Epithelial cell of esophagus (primary cell): ENCODE measurements around the gene CRABP2.

Experiments used
- DNase-seq: peaks from one replicate; pipeline ENCODE4 v3.0.0; 2010; ENCODE audit warnings: low read depth
- H3K4me3 ChIP-seq: 2 replicates; pipeline ENCODE4 v1.5.1; 2011; ENCODE audit warnings: mild to moderate bottlenecking, low read length, control low read depth
- TF ChIP-seq, protein P1 (sequence below): IDR thresholded peaks from 2 replicates; pipeline ENCODE4 v1.5.1; 2011; ENCODE audit warnings: low read depth, mild to moderate bottlenecking, low read length, control low read depth, inconsistent platforms; ENCODE audit not compliant: insufficient read depth; ENCODE audit errors: missing control alignments

The CRABP2 gene

DNA sequence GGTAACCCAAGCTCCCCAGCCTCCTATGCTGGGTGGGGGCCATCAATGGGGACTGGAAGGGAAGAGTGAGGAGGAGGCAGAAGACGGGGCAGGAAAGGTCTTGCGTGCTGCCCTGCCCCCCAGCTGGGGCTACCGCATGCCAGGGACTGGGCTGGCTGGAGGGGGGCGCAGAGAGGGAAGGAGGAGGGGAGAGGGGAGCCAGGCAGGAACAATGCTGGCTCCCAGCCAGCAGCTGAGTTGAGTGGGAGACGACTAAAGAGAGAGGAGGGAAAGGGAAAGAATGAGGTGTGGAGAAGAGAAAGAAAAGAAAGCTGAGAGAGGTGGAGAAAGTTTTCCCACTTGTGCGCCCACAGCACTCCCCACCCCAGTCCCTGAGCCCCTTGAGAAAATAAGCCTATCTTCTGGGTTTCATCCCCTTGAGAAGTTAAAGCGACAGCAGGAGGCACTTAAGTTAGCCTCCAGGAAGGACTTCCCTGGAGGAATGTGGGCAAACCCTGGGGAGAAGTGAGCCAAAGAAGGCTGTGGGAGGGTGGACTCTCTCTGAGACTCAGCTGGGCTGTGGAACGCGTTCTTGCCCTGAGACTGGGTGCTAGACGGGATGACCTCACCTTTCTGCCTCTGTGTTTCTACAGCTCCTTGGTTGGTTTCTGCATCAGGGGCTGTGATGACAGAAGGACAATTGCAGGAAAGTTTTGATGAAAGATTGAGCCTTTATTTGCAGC lies 15.3 kb downstream of the CRABP2 start:
- TF ChIP-seq, protein P1, sequence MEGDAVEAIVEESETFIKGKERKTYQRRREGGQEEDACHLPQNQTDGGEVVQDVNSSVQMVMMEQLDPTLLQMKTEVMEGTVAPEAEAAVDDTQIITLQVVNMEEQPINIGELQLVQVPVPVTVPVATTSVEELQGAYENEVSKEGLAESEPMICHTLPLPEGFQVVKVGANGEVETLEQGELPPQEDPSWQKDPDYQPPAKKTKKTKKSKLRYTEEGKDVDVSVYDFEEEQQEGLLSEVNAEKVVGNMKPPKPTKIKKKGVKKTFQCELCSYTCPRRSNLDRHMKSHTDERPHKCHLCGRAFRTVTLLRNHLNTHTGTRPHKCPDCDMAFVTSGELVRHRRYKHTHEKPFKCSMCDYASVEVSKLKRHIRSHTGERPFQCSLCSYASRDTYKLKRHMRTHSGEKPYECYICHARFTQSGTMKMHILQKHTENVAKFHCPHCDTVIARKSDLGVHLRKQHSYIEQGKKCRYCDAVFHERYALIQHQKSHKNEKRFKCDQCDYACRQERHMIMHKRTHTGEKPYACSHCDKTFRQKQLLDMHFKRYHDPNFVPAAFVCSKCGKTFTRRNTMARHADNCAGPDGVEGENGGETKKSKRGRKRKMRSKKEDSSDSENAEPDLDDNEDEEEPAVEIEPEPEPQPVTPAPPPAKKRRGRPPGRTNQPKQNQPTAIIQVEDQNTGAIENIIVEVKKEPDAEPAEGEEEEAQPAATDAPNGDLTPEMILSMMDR = no peak
- peak overlapping the region; percentile 42 for H3K4me3 ChIP-seq
- DNase-seq = peak; percentile 85

DNA sequence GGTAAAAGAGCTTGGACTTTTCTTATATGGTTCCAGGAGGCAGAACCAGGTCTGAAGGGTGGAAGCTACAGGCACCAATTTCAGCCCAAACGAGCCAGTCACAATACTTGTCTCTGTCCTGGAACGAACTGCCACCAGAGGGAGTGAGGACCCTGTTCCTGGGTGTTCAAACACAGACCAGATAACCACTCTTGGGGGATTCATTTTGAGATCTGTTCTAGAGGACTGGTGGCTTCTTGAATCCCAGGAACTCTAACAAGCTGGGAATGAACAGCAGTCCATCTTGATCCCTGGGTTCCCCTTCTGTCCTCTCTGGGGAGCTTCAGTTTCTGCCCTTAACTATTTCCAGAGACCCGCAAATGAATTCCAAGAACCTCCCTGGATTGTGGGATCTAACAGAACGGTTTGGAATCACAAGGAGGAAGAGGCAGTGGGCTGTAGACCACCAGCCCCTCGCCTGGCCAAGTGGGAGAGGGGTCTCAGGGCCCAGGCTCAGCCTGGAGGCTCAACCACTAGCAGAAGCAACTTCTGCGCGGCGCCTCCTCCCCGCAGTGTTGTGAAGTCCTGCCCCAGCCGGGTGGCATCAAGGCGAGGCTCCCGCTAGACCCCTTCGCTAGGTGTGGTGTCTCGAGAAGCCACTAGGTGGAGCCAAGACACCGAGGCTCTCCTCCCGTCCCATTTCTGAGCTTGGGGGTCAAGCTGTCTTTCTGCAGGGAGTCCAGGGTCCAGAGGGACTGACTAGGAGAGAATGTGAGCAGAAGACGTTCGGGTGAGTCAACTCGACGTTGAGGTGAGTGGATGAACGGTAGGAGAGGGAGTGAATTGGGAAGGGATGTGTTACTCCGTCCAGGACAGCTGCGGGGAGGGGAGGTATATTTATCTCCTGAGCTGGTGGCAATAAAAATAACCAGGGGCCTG lies 16.1 kb downstream of the CRABP2 start:
- DNase-seq = peak; percentile 81
- TF ChIP-seq, protein P1 = peak; percentile 94
- peak overlapping the region; percentile 42 for H3K4me3 ChIP-seq

DNA sequence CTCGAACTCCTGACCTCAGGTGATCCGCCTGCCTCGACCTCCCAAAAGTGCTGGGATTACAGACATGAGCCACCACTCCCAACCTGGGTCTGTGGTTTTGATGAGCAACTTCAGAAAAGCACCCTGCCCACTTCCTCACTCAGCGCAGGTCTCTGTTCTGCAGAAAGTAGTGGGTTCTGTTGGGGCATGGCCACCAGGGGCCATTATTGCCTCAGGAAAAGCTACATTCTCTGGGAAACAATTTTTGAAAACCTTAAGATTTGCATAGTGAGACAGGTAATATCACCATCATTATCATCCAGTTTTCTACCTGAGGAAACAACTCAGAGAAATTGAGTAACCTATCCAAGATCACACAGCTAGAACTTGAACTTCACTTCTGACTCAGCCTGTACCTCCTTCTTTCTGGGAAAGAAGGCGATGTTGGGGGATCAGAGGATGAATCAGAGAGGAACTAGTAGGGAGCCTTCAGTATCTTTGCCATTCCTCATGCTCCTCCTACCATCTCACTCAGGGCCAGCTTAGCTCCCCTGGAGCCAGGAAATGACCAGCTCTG lies 21.1 kb downstream of the CRABP2 start:
- TF ChIP-seq, protein P1 = no peak
- no peak overlapping the region for H3K4me3 ChIP-seq
- peak; percentile 96 for DNase-seq

DNA sequence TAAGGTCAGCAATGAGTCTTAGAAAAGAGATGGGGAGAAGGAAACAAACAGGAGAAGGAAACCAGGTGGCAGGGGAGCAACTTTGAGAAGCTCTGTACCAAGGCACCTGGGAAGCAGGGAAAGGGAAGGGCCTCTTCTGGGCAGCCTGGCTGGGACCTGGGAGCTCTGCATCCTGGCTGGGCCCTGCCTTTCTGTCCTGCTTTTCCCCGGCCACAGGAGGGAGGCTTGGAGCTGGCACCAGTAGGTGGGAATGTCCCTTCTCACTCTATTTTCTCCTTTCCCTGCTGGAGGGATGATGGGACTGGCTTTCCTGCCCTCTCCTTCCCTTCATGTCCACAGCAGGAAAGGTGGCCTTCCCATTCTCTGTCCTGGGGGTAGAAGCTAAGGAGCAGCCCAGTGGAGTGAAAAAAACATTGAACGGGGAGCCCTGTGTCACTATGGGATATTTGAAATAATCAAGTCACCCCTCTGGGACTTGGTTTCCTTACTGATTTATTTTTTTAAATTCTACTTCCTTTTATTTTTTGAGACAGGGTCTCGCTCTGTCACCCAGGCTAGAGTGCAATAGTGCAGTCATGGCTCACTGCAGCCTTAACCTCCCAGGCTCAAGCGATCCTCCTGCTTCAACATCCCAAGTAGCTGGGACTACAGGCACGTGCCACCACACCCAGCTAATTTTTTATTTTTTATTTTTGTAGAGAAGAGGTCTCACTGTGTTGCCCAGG lies 23.1 kb downstream of the CRABP2 start:
- TF ChIP-seq, protein P1 = peak; percentile 4
- H3K4me3 ChIP-seq = no peak overlapping the region
- no peak for DNase-seq

DNA sequence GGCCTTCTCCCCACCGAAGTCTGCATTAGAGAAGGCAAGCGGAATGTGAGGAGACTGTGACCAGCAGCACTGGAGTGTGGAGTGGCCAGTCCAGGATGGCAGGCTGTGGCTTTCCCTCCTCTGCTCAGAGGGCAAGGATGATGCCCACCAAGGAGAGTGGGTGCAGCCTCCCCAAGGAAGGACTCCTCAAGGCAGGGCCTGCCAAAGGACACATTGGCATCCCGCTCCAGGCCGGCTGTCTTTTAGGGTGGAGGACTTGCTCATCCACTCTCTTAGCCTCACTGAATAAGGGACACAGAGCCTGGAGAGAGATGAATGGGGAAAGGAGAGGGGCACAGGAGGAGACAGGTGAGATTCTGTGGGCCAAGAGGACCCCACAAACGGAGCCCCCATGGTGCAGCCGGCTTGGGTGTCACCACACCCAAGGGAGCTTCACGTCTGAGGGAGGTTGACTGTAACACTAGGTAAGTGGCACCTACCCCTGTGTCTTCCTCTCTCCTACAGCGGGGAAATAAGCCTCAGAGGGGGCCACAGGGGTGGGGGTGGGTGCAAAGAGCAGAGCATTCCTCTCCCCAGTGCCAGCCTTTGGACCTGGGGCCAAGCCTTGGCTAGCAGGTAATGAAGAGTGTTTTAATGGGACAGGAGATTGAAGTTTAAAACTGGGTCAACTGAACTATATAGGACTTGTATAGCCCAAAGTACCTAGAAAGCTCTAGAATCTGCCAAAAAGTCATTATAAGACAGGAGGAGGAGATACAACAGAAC lies 24.0 kb downstream of the CRABP2 start:
- DNase-seq = no peak
- no peak overlapping the region for H3K4me3 ChIP-seq

More for the DNA sequence above, 24.0 kb downstream of the CRABP2 start:
- TF ChIP-seq, protein P1 = no peak
